IMR-90 (cell line): ENCODE results near the gene GBA2. TPM values are rescaled to one million over a fixed set of nuclear protein-coding genes. Genes with fewer than 3 reads are reported as not detected.

Experiments
- ATAC-seq: fragments of 200-7000 bp; cut with Tn5 transposase; 2 replicates; pipeline ENCODE4 v1.9.1; 2020; ENCODE audit warnings: low read depth, mild to moderate bottlenecking, moderate library complexity
- BruUV-seq: library from RNA; stranded (reverse); fragments of 400-500 nt; replicated peaks from 2 replicates; lab custom pipeline; 2021; lab: Mats Ljungman, UMichigan
- CTCF ChIA-PET: fragments of 300-600 bp; formaldehyde crosslinking; extraction: SDS; loops from one replicate; lab custom pipeline; 2021; ENCODE audit warnings: antibody characterized with exemption; lab: Yijun Ruan, JAX
- POLR2A ChIA-PET: fragments of 300-600 bp; sonication (Branson Sonifier 250); formaldehyde crosslinking; loops from one replicate; lab custom pipeline; 2022; ENCODE audit warnings: antibody characterized with exemption; ENCODE audit not compliant: unreplicated experiment; lab: Charles Lee
- DNase-seq: peaks from one replicate; pipeline ENCODE4 v3.0.0; 2013
- H2AFZ ChIP-seq: replicated peaks from 2 replicates; pipeline ENCODE3; 2013; ENCODE audit warnings: low read length, mild to moderate bottlenecking; ENCODE audit not compliant: poor library complexity
- H2AK5ac ChIP-seq: 2 replicates; pipeline ENCODE4 v1.6.1; 2013; ENCODE audit warnings: low read depth, low read length, inconsistent platforms
- H2AK9ac ChIP-seq: replicated peaks from 2 replicates; pipeline ENCODE3; 2013; ENCODE audit warnings: mild to moderate bottlenecking, low read depth, low read length, moderate library complexity; ENCODE audit not compliant: poor library complexity
- H2BK120ac ChIP-seq: 2 replicates; pipeline ENCODE4 v1.6.1; 2013; ENCODE audit warnings: low read depth, low read length, inconsistent platforms
- H2BK15ac ChIP-seq: 3 replicates; pipeline ENCODE4 v1.6.1; 2013; ENCODE audit warnings: low read depth, low read length, inconsistent platforms
- H2BK20ac ChIP-seq: 2 replicates; pipeline ENCODE4 v1.6.1; 2013; ENCODE audit warnings: low read depth, mild to moderate bottlenecking, inconsistent platforms, low read length, moderate library complexity
- H2BK5ac ChIP-seq: 2 replicates; pipeline ENCODE4 v1.6.1; 2013; ENCODE audit warnings: mild to moderate bottlenecking, low read depth, low read length, inconsistent platforms; ENCODE audit not compliant: poor library complexity, severe bottlenecking
- H3K14ac ChIP-seq: replicated peaks from 2 replicates; pipeline ENCODE4 v1.6.1; 2013; ENCODE audit warnings: low read depth, low read length, inconsistent platforms
- H3K18ac ChIP-seq: 2 replicates; pipeline ENCODE4 v1.6.1; 2013; ENCODE audit warnings: low read depth, low read length, control low read depth
- H3K23ac ChIP-seq: 2 replicates; pipeline ENCODE4 v1.6.1; 2013; ENCODE audit warnings: low read depth, low read length, inconsistent platforms
- H3K27ac ChIP-seq: 2 replicates; pipeline ENCODE4 v1.5.1; 2013; ENCODE audit warnings: mild to moderate bottlenecking, control low read depth, low read length; ENCODE audit not compliant: insufficient read depth
- H3K27me3 ChIP-seq: 2 replicates; pipeline ENCODE4 v1.6.1; 2013; ENCODE audit warnings: low read length; ENCODE audit not compliant: control insufficient read depth, insufficient read depth
- H3K36me3 ChIP-seq: 2 replicates; pipeline ENCODE4 v1.6.1; 2013; ENCODE audit warnings: low read length, mixed read lengths; ENCODE audit not compliant: control insufficient read depth, insufficient read depth
- H3K4ac ChIP-seq: 2 replicates; pipeline ENCODE4 v1.6.1; 2013; ENCODE audit warnings: low read depth, low read length, inconsistent platforms
- H3K4me1 ChIP-seq: 2 replicates; pipeline ENCODE4 v1.6.1; 2013; ENCODE audit warnings: low read length, mixed read lengths; ENCODE audit not compliant: control insufficient read depth, insufficient read depth
- H3K4me2 ChIP-seq: 2 replicates; pipeline ENCODE4 v1.6.1; 2013; ENCODE audit warnings: low read depth, mild to moderate bottlenecking, control low read depth, low read length, moderate library complexity
- H3K4me3 ChIP-seq: 2 replicates; pipeline ENCODE4 v1.5.1; 2013; ENCODE audit warnings: low read depth, mild to moderate bottlenecking, control low read depth, low read length, moderate library complexity; ENCODE audit not compliant: insufficient read depth
- H3K56ac ChIP-seq: 2 replicates; pipeline ENCODE4 v1.6.1; 2013; ENCODE audit warnings: low read length, inconsistent platforms; ENCODE audit not compliant: insufficient read depth; ENCODE audit errors: extremely low read depth
- H3K79me1 ChIP-seq, 2 experiments: 2 replicates each; pipeline ENCODE4 v1.6.1; 2013; ENCODE audit warnings: low read length in 2 of 2, inconsistent platforms in 1 of 2, low read depth in 1 of 2
- H3K9ac ChIP-seq: 2 replicates; pipeline ENCODE4 v1.6.1; 2013; ENCODE audit warnings: low read depth, low read length, control low read depth
- H3K9me1 ChIP-seq: 2 replicates; pipeline ENCODE4 v1.6.1; 2013; ENCODE audit warnings: low read length, inconsistent platforms; ENCODE audit not compliant: insufficient read depth
- H3K9me3 ChIP-seq: 2 replicates; pipeline ENCODE4 v1.6.1; 2013; ENCODE audit warnings: low read length; ENCODE audit not compliant: control insufficient read depth, insufficient read depth
- H4K20me1 ChIP-seq: 2 replicates; pipeline ENCODE4 v1.6.1; 2013; ENCODE audit warnings: low read length, inconsistent platforms; ENCODE audit not compliant: insufficient read depth
- H4K5ac ChIP-seq: 2 replicates; pipeline ENCODE4 v1.6.1; 2013; ENCODE audit warnings: mild to moderate bottlenecking, low read depth, low read length, control low read depth
- H4K8ac ChIP-seq, 2 experiments: 2 replicates each; pipeline ENCODE4 v1.6.1; 2013; ENCODE audit warnings: low read depth in 2 of 2, low read length in 2 of 2, control low read depth in 1 of 2, inconsistent platforms in 1 of 2
- H4K91ac ChIP-seq: 2 replicates; pipeline ENCODE4 v1.6.1; 2013; ENCODE audit warnings: low read depth, low read length, inconsistent platforms; ENCODE audit not compliant: insufficient read depth
- CTCF ChIP-seq: conservative IDR thresholded peaks from 2 replicates; pipeline ENCODE4 v1.5.1; 2012; ENCODE audit warnings: mild to moderate bottlenecking, low read depth, low read length, improper control_type of control experiment
- SMC3 ChIP-seq: fragments of 150-350 bp; IDR thresholded peaks from 2 replicates; pipeline ENCODE4 v1.6.1; 2016; ENCODE audit warnings: low read depth, mild to moderate bottlenecking, antibody characterized with exemption, low read length, moderate library complexity
- USF2 ChIP-seq: fragments of 150-350 bp; IDR thresholded peaks from 2 replicates; pipeline ENCODE4 v1.6.1; 2017; ENCODE audit warnings: mild to moderate bottlenecking, antibody characterized with exemption, low read length, low read depth
- WGBS, 2 experiments: methylation state at CpG; one replicate each; pipeline versions ENCODE4 v1.1.5 to v1.1.7; 2013; ENCODE audit warnings: missing lambda C conversion rate in 2 of 2; ENCODE audit not compliant: insufficient read length in 1 of 2; ENCODE audit errors: extremely low coverage in 2 of 2; 5-methylcytosine and 5-hydroxymethylcytosine counted together
- dilution Hi-C: fragments of 300-500 bp; cut with HindIII; formaldehyde crosslinking; loops from one replicate; pipeline ENCODE4 v1.14.3; 2018; ENCODE audit warnings: low sequenced_read_pairs; ENCODE audit not compliant: unreplicated experiment
- in situ Hi-C: fragments of 300-500 bp; cut with MboI; formaldehyde crosslinking; loops from 3 replicates; pipeline ENCODE4 v1.14.3; 2019; ENCODE audit warnings: low sequenced_read_pairs, inconsistent platforms, mixed read lengths
- intact Hi-C: fragments of 100-400 bp; cut with micrococcal nuclease; formaldehyde crosslinking; loops from 2 replicates; pipeline ENCODE4 v1.10.0; 2022
- polyA plus RNA-seq, 3 experiments: library from polyadenylated mRNA; depleted of rRNA; stranded (reverse); fragments of >200 nt; gene quantifications; 2 replicates each; pipeline ENCODE4 v1.2.3, GENCODE V29; 2012; ENCODE audit warnings: low replicate concordance in 1 of 3
- total RNA-seq: library from RNA; depleted of rRNA; stranded (reverse); fragments of >200 nt; gene quantifications from 2 replicates; pipeline ENCODE4 v1.2.3, GENCODE V29; 2012

The GBA2 gene
- total and polyA plus RNA-seq, 2 of the 4 experiments (the other 2 are of a cell fraction), result 18.1 to 38.2 TPM

GRCh38 chr9:35738186-35738585 is 10.8 kb downstream of the GBA2 start:
- H2BK15ac ChIP-seq, result no peak overlapping the region
- peaks cover 21 to 89% of the 10 kb centered on the region in 2 experiments for H3K79me1 ChIP-seq
- H2AK5ac ChIP-seq, result no peak overlapping the region
- no peaks in the 10 kb centered on the region for H3K27me3 ChIP-seq
- H3K56ac ChIP-seq, result no peak overlapping the region
- peaks cover 3% of the 10 kb centered on the region; the same call in 1 of the 2 replicates for H3K9me1 ChIP-seq
- WGBS, 2 experiments, result 80% methylated on average over 3 of the region's 4 CpGs; no CpG with 5 or more reads in 1 of the 2 experiments
- no peak overlapping the region for H3K23ac ChIP-seq
- H3K36me3 ChIP-seq, result peaks cover 69% of the 10 kb centered on the region
- H4K91ac ChIP-seq, result no peak overlapping the region
- no peak overlapping the region for H2BK120ac ChIP-seq
- H3K18ac ChIP-seq, result no peak overlapping the region
- no peak overlapping the region for H2BK5ac ChIP-seq
- BruUV-seq, result no TSS peak
- H2AK9ac ChIP-seq, result no peak overlapping the region
- no peak overlapping the region for H3K4me3 ChIP-seq
- no peak overlapping the region for H3K27ac ChIP-seq
- no peak overlapping the region for H2BK20ac ChIP-seq
- no peak overlapping the region for H3K14ac ChIP-seq
- no peak for DNase-seq
- H3K4ac ChIP-seq, result no peak overlapping the region
- no peak for TF ChIP-seq CTCF
- TF ChIP-seq USF2, result no peak
- TF ChIP-seq SMC3, result no peak
- H4K5ac ChIP-seq, result no peak overlapping the region
- intact Hi-C loops, result no loop called here
- in situ Hi-C loops, result no loop called here
- H3K9me3 ChIP-seq, result no peaks in the 10 kb centered on the region
- H3K9ac ChIP-seq, result no peak overlapping the region
- no peak for ATAC-seq
- H3K4me2 ChIP-seq, result no peak overlapping the region
- H4K20me1 ChIP-seq, result peaks cover 24% of the 10 kb centered on the region
- CTCF ChIA-PET, result no interaction called here
- no peak overlapping the region for H4K8ac ChIP-seq
- H2AFZ ChIP-seq, result no peak overlapping the region
- POLR2A ChIA-PET, result no interaction called here
- dilution Hi-C loops, result no loop called here
- H3K4me1 ChIP-seq, result no peaks in the 10 kb centered on the region
